Left lung (tissue), 10 donors: Measurements from ENCODE around the gene E4F1. TPM values are rescaled to one million over a fixed set of nuclear protein-coding genes. Genes with fewer than 3 reads are reported as not detected.

Experiments
- ATAC-seq: fragments of 200-7000 bp; cut with Tn5 transposase; one replicate; pipeline ENCODE4 v1.9.1; 2020; ENCODE audit warnings: moderate library complexity
- DNase-seq, 4 donors: peaks; one replicate each; pipeline ENCODE4 v3.0.0-alpha.2; 2013 to 2020
- H3K27ac ChIP-seq, 2 donors: fragments of 200-600 bp; sonication (generic) in 1 of 2; one replicate each; pipeline versions ENCODE4 v1.5.0 to v1.8.0; 2020 to 2021
- H3K27me3 ChIP-seq, 2 donors: fragments of 200-600 bp; sonication (generic) in 1 of 2; one replicate each; pipeline versions ENCODE4 v1.5.0 to v1.8.0; 2020 to 2021
- H3K36me3 ChIP-seq, 2 donors: fragments of 200-600 bp; sonication (generic) in 1 of 2; one replicate each; pipeline versions ENCODE4 v1.5.0 to v1.8.0; 2020 to 2021
- H3K4me1 ChIP-seq, 2 donors: fragments of 200-600 bp; one replicate each; pipeline ENCODE4 v1.8.0; 2021
- H3K4me3 ChIP-seq, 2 donors: fragments of 200-600 bp; sonication (generic) in 1 of 2; one replicate each; pipeline versions ENCODE4 v1.5.0 to v1.8.0; 2020 to 2021; ENCODE audit warnings: mild to moderate bottlenecking in 1 of 2
- H3K9me3 ChIP-seq, 2 donors: fragments of 200-600 bp; sonication (generic) in 1 of 2; one replicate each; pipeline versions ENCODE4 v1.5.0 to v1.8.0; 2020 to 2021
- CTCF ChIP-seq, 2 donors: fragments of 200-600 bp; sonication (generic) in 1 of 2; IDR thresholded peaks; one replicate each; pipeline versions ENCODE4 v1.5.0 to v1.8.0; 2021; ENCODE audit warnings: antibody characterized with exemption in 2 of 2
- intact Hi-C, 2 donors: fragments of 100-400 bp; cut with DNase I; formaldehyde crosslinking; loops; one replicate each; pipeline versions ENCODE4 v1.11.2 to v1.14.2; 2022
- polyA plus RNA-seq, 6 donors: library from polyadenylated mRNA; unstranded; fragments of 120-200 nt; gene quantifications; one replicate each; pipeline ENCODE4 v1.2.1, GENCODE V29; 2013; ENCODE audit not compliant: insufficient read length in 6 of 6
- total RNA-seq, 2 donors: library from RNA; stranded (reverse); fragmentation: NEBNext Ultra II Directional; extraction: Animal tissue kit (Norgen Biotek cat#: 25700); gene quantifications; one replicate each; pipeline ENCODE4 v1.2.1, GENCODE V29; 2021
- donor health status: DM: no; HTN: yes; CAD: no.
- donor health status: DM: no; HTN: no; CAD: no.

Gene E4F1
- total and polyA plus RNA-seq, 8 donors = 12.7 to 22.6 (median 17.0) TPM

DNA sequence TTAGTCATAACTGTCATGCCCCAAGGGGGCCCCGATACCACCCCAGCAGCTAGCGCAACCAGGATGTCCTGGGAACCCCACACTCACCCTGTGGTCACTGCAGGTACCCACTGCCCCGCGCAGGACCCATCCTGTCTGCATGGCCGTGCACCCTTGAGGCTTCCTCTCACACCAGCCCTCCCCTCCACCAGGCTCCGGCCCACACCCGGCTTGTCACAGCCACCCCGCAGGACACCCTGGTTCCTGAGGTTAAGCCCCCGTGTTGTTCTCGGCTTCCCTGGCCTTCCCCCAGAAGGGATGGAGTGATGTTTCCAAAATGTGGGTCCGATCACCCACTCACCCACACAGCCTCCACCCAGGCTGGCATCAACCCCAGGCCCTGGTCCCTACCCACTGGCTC lies 20.4 kb downstream of the E4F1 start:
- H3K4me3 ChIP-seq = no peak overlapping the region
- no peak overlapping the region for H3K27ac ChIP-seq
- DNase-seq (no peak), ATAC-seq (no peak)
- H3K27me3 ChIP-seq = peaks cover 0 to under 1% of the 10 kb centered on the region in 2 donors
- H3K36me3 ChIP-seq = peaks cover 0 to 85% of the 10 kb centered on the region in 2 donors
- H3K9me3 ChIP-seq = no peaks in the 10 kb centered on the region
- TF ChIP-seq CTCF (IDR thresholded peaks at IDR 0.05) = no peak
- intact Hi-C loops = no loop called here
- H3K4me1 ChIP-seq = peaks cover 0 to 6% of the 10 kb centered on the region in 2 donors

- no peak overlapping the region for H3K4me3 ChIP-seq
- no peak for DNase-seq
- H3K9me3 ChIP-seq = no peaks in the 10 kb centered on the region
- no peak overlapping the region for H3K27ac ChIP-seq
- peaks cover 0 to 80% of the 10 kb centered on the region in 2 donors for H3K36me3 ChIP-seq
- peaks cover 0 to 7% of the 10 kb centered on the region in 2 donors for H3K4me1 ChIP-seq
- no peaks in the 10 kb centered on the region for H3K27me3 ChIP-seq
- intact Hi-C loops = no loop called here
- no peak for ATAC-seq
- no peak for TF ChIP-seq CTCF (IDR thresholded peaks at IDR 0.05)
These were observed 20.9 kb downstream of the E4F1 start for GRCh38 chr16:2244301-2244700.

DNA sequence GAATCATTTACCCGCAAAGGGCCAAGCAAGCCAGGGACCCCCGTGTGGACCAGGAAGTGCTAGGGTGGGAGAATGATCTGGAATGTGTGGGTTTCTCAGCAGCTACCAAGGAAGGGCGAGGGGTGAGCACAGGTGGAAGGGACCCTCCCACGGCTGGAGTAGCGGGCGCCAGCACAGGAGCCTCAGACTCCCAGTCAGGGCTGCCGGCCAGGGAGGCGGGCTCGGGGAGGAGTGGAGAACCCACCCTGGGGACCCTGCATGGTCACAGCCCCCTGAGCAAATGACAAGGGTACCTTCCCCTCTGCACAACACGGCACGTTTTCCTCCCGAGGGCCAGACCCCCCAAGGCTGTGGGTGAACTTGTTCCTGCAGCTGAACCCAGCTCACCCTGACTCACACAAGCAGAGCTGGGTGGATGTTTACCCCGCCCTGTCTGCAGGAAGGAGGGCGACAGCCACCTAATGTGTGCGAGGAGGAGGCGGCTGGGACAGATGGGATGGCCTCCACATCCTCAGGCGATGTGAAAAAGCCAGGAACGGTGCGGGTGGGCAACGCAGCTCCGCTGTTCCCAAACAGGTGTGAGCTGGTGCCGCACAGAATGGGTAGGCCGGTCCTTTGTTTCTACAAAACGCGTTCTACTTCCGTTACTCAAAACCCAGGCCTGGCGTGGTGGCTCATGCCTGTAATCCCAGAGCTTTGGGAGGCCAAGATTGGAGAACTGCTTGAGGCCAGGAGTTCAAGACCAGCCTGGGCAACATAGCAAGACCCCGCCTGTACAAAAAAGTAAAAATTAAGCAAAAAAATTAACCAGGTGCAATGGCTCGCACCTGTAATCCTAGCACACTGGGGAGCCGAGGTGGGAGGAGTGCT lies 21.8 kb downstream of the E4F1 start:
- Histone ChIP-seq H3K36me3 (peaks cover 0 to 71% of the 10 kb centered on the region in 2 donors), H3K27ac (no peak overlapping the region), H3K9me3 (no peaks in the 10 kb centered on the region), H3K4me1 (peaks cover under 1 to 16% of the 10 kb centered on the region in 2 donors), H3K27me3 (no peaks in the 10 kb centered on the region), H3K4me3 (no peak overlapping the region)
- intact Hi-C loops = no loop called here
- DNase-seq (no peak), ATAC-seq (no peak)
- TF ChIP-seq CTCF (IDR thresholded peaks at IDR 0.05) = no peak

DNA sequence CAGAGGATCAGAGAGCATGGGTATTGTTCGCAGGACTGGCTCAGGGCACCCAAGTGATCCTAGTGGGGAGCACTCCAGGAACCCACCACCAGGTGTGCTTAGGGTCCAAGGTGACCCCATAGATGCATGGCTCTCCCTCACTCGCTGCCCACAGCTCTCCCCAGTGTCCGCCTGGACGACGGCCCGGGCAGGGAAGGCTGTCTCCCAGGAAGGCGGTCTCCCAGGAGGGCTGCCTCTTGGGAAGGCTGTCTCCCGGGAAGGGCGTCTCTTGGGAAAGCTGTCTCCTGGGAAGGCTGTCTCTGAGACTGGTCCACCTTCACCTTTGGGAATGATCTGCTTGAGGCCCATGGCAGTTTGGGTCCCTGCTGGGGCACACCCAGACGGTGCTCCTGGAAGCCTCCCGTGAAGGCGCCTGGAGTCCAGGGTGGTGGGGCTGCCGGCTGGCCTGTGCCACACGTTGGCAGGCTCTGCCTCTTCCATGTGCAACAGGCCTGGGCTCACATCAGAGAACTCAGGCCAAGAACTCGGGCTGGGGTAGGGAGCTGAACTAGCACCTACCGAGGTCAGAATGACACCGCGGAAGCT lies 23.0 kb downstream of the E4F1 start:
- no peak for DNase-seq
- H3K4me3 ChIP-seq = no peak overlapping the region
- H3K4me1 ChIP-seq = peaks cover 7 to 24% of the 10 kb centered on the region in 2 donors
- no peak for ATAC-seq
- TF ChIP-seq CTCF (IDR thresholded peaks at IDR 0.05) = no peak
- H3K27me3 ChIP-seq = no peaks in the 10 kb centered on the region
- H3K36me3 ChIP-seq = peaks cover 0 to 60% of the 10 kb centered on the region in 2 donors
- intact Hi-C loops = no loop called here
- H3K9me3 ChIP-seq = no peaks in the 10 kb centered on the region
- H3K27ac ChIP-seq = no peak overlapping the region

- DNase-seq (no peak), ATAC-seq (peak; percentile 3)
- Histone ChIP-seq H3K9me3 (no peaks in the 10 kb centered on the region), H3K4me3 (peak overlapping the region; percentile 48 to 64), H3K27me3 (no peaks in the 10 kb centered on the region), H3K4me1 (peaks cover 14 to 32% of the 10 kb centered on the region in 2 donors), H3K27ac (peak overlapping the region; percentile 77 to 84), H3K36me3 (peaks cover 0 to 52% of the 10 kb centered on the region in 2 donors)
- intact Hi-C loops = no loop called here
- TF ChIP-seq CTCF (IDR thresholded peaks at IDR 0.05) = no peak
These were observed 27.4 kb downstream of the E4F1 start for GRCh38 chr16:2250652-2251295.
